Liver (tissue), 9 donors: Measurements from ENCODE around the gene MISP3. TPM values are rescaled to one million over a fixed set of nuclear protein-coding genes. Genes with fewer than 3 reads are reported as not detected.

Experiments
- DNase-seq: peaks from one replicate; pipeline ENCODE4 v3.0.0-alpha.2; 2017; ENCODE audit warnings: low spot score
- H3K27ac ChIP-seq, 2 donors: one replicate each; pipeline ENCODE4 v1.7.0; 2013; ENCODE audit warnings: inconsistent platforms in 2 of 2, low read length in 2 of 2, control low read depth in 1 of 2, low read depth in 1 of 2, mild to moderate bottlenecking in 1 of 2
- H3K27me3 ChIP-seq, 4 donors: one replicate each; pipeline versions ENCODE4 v1.6.1 to v1.7.0; 2013; ENCODE audit warnings: low read length in 3 of 4, inconsistent platforms in 1 of 4, mild to moderate bottlenecking in 1 of 4, moderate library complexity in 1 of 4; ENCODE audit not compliant: control insufficient read depth in 4 of 4, insufficient read depth in 4 of 4
- H3K36me3 ChIP-seq, 4 donors: one replicate each; pipeline versions ENCODE4 v1.6.1 to v1.7.0; 2013; ENCODE audit warnings: low read length in 3 of 4, mild to moderate bottlenecking in 3 of 4, low read depth in 1 of 4, moderate library complexity in 1 of 4; ENCODE audit not compliant: control insufficient read depth in 4 of 4, insufficient read depth in 3 of 4
- H3K4me1 ChIP-seq, 4 donors: one replicate each; pipeline versions ENCODE4 v1.6.1 to v1.7.0; 2013; ENCODE audit warnings: low read length in 3 of 4, mild to moderate bottlenecking in 3 of 4, moderate library complexity in 1 of 4; ENCODE audit not compliant: control insufficient read depth in 4 of 4, insufficient read depth in 4 of 4
- H3K4me3 ChIP-seq, 3 donors: one replicate each; pipeline versions ENCODE4 v1.6.1 to v1.7.0; 2013; ENCODE audit warnings: low read length in 3 of 3, control low read depth in 1 of 3, low read depth in 1 of 3, mild to moderate bottlenecking in 1 of 3
- H3K9ac ChIP-seq, 2 donors: one replicate each; pipeline ENCODE4 v1.7.0; 2013; ENCODE audit warnings: low read length in 2 of 2, mild to moderate bottlenecking in 2 of 2, moderate library complexity in 2 of 2, control low read depth in 1 of 2, low read depth in 1 of 2
- H3K9me3 ChIP-seq, 4 donors: one replicate each; pipeline versions ENCODE4 v1.6.1 to v1.7.0; 2013; ENCODE audit warnings: low read length in 3 of 4; ENCODE audit not compliant: control insufficient read depth in 4 of 4
- ATF3 ChIP-seq: IDR thresholded peaks from 2 replicates; pipeline ENCODE4 v1.6.1; 2016; ENCODE audit warnings: antibody characterized with exemption
- CTCF ChIP-seq: fragments of 150-350 bp; IDR thresholded peaks from 2 replicates; pipeline ENCODE4 v1.5.1; 2017; ENCODE audit warnings: improper control_type of control experiment, low read depth, low read length; ENCODE audit not compliant: missing input control
- EGR1 ChIP-seq, 2 donors: IDR thresholded peaks; 2 replicates each; pipeline ENCODE4 v1.6.1; 2016 to 2018; ENCODE audit warnings: antibody characterized with exemption in 2 of 2, low read depth in 2 of 2
- FOXA1 ChIP-seq: IDR thresholded peaks from 2 replicates; pipeline ENCODE4 v1.6.1; 2016; ENCODE audit warnings: antibody characterized with exemption
- FOXA2 ChIP-seq: IDR thresholded peaks from 2 replicates; pipeline ENCODE4 v1.6.1; 2016; ENCODE audit warnings: antibody characterized with exemption
- GABPA ChIP-seq, 2 donors: IDR thresholded peaks in 1 of 2; conservative IDR thresholded peaks in 1 of 2; 2 replicates each; pipeline ENCODE4 v1.6.1; 2016; ENCODE audit warnings: antibody characterized with exemption in 2 of 2, mild to moderate bottlenecking in 1 of 2, moderate library complexity in 1 of 2
- HNF4A ChIP-seq, 2 donors: conservative IDR thresholded peaks; 2 replicates each; pipeline ENCODE4 v1.6.1; 2016; ENCODE audit warnings: antibody characterized with exemption in 2 of 2, mild to moderate bottlenecking in 2 of 2
- HNF4G ChIP-seq: IDR thresholded peaks from 2 replicates; pipeline ENCODE4 v1.6.1; 2016; ENCODE audit warnings: antibody characterized with exemption
- JUND ChIP-seq, 2 donors: IDR thresholded peaks; 2 replicates each; pipeline ENCODE4 v1.6.1; 2016; ENCODE audit warnings: antibody characterized with exemption in 2 of 2
- MAX ChIP-seq: IDR thresholded peaks from 2 replicates; pipeline ENCODE4 v1.6.1; 2016; ENCODE audit warnings: antibody characterized with exemption
- NR2F2 ChIP-seq: IDR thresholded peaks from 2 replicates; pipeline ENCODE4 v1.6.1; 2016; ENCODE audit warnings: antibody characterized with exemption
- RAD21 ChIP-seq, 2 donors: IDR thresholded peaks; 2 replicates each; pipeline ENCODE4 v1.6.1; 2016; ENCODE audit warnings: antibody characterized with exemption in 2 of 2, mild to moderate bottlenecking in 2 of 2
- REST ChIP-seq: IDR thresholded peaks from 2 replicates; pipeline ENCODE4 v1.6.1; 2016; ENCODE audit warnings: antibody characterized with exemption, mild to moderate bottlenecking
- RXRA ChIP-seq, 2 donors: IDR thresholded peaks; 2 replicates each; pipeline ENCODE4 v1.6.1; 2017 to 2018; ENCODE audit warnings: antibody characterized with exemption in 2 of 2, mild to moderate bottlenecking in 1 of 2
- SP1 ChIP-seq: IDR thresholded peaks from 2 replicates; pipeline ENCODE4 v1.6.1; 2018; ENCODE audit warnings: antibody characterized with exemption, mild to moderate bottlenecking
- TAF1 ChIP-seq: conservative IDR thresholded peaks from 2 replicates; pipeline ENCODE4 v1.6.1; 2016; ENCODE audit warnings: antibody characterized with exemption, mild to moderate bottlenecking
- YY1 ChIP-seq: IDR thresholded peaks from 2 replicates; pipeline ENCODE4 v1.6.1; 2016; ENCODE audit warnings: antibody characterized with exemption, mild to moderate bottlenecking
- ZBTB33 ChIP-seq: IDR thresholded peaks from 2 replicates; pipeline ENCODE4 v1.6.1; 2016; ENCODE audit warnings: antibody characterized with exemption
- WGBS: extraction: QIAGEN DNeasy Blood & Tissue Kit; methylation state at CpG from one replicate; pipeline ENCODE4 v1.1.7; 2013; 5-methylcytosine and 5-hydroxymethylcytosine counted together
- polyA plus RNA-seq, 2 donors: library from polyadenylated mRNA; stranded (reverse) in 1 of 2; unstranded in 1 of 2; fragments of 200-250 nt in 1 of 2; fragments of >200 nt in 1 of 2; fragmentation: Nextera tagmentation in 1 of 2; extraction: Ambion mirVana in 1 of 2; gene quantifications; one replicate each; pipeline versions ENCODE4 v1.2.1 to v1.2.3, GENCODE V29; 2013 to 2015
- total RNA-seq, 2 donors: library from RNA; depleted of rRNA; stranded (reverse); fragments of >200 nt; gene quantifications; one replicate each; pipeline ENCODE4 v1.2.3, GENCODE V29; 2014
- donor health status: healthy.
- donor health status: healthy.
- donor health status: healthy.
- donor health status: healthy.
- donor health status: healthy.

Gene MISP3
- total and polyA plus RNA-seq, 4 donors: 0.28 to 3.9 (median 2.8) TPM

GRCh38 chr19:14091813-14092462 is 19.4 kb downstream of the MISP3 start:
- Histone ChIP-seq H3K36me3 (peaks cover 0 to 7% (median 4%) of the 10 kb centered on the region in 4 donors), H3K27ac (peak overlapping the region; percentile 95 to 96), H3K27me3 (no peaks in the 10 kb centered on the region), H3K9me3 (peaks cover 0 to 5% (median 3%) of the 10 kb centered on the region in 4 donors), H3K9ac (peak overlapping the region in 1 of 2 donors; percentile 97), H3K4me3 (peak overlapping the region in 2 of 3 donors; percentile 89 to 93), H3K4me1 (peaks cover 1 to 12% (median 8%) of the 10 kb centered on the region in 4 donors)
- 35% methylated on average over 15 of the region's 15 CpGs for WGBS
- peak; percentile 50 for DNase-seq
- TF ChIP-seq FOXA2 (no peak), RXRA (IDR thresholded peaks at IDR 0.05) (no peak), REST (no peak), ATF3 (no peak), HNF4A (conservative IDR thresholded peaks at IDR 0.05) (no peak), JUND (IDR thresholded peaks at IDR 0.05) (no peak), EGR1 (IDR thresholded peaks at IDR 0.05; ENCODE audit: low read depth in 2 of 2) (no peak), FOXA1 (no peak), GABPA (IDR thresholded peaks at IDR 0.05 in 1 of 2, conservative IDR thresholded peaks at IDR 0.05 in 1 of 2) (no peak)

- 98% methylated on average over 9 of the region's 9 CpGs for whole genome bisulfite sequencing
These were observed 20.7 kb downstream of the MISP3 start for GRCh38 chr19:14093117-14093823.

More at GRCh38 chr19:14093117-14093823, 20.7 kb downstream of the MISP3 start:
- no peak overlapping the region for H3K4me3 ChIP-seq
- DNase-seq: no peak
- H3K27ac ChIP-seq: peak overlapping the region in 1 of 2 donors; percentile 12
- TF ChIP-seq MAX (no peak), EGR1 (IDR thresholded peaks at IDR 0.05; ENCODE audit: low read depth in 2 of 2) (no peak), FOXA2 (no peak), YY1 (no peak), RXRA (IDR thresholded peaks at IDR 0.05) (no peak), ZBTB33 (no peak), RAD21 (IDR thresholded peaks at IDR 0.05) (no peak), HNF4G (no peak), FOXA1 (no peak), CTCF (no peak), HNF4A (conservative IDR thresholded peaks at IDR 0.05) (no peak), SP1 (no peak), REST (no peak), GABPA (IDR thresholded peaks at IDR 0.05 in 1 of 2, conservative IDR thresholded peaks at IDR 0.05 in 1 of 2) (no peak), ATF3 (no peak), TAF1 (no peak), NR2F2 (no peak), JUND (IDR thresholded peaks at IDR 0.05) (no peak)
- H3K4me1 ChIP-seq: peaks cover 1 to 12% (median 8%) of the 10 kb centered on the region in 4 donors
- H3K9me3 ChIP-seq: peaks cover 0 to 5% (median 3%) of the 10 kb centered on the region in 4 donors
- peaks cover 4 to 19% (median 6%) of the 10 kb centered on the region in 4 donors for H3K36me3 ChIP-seq
- no peaks in the 10 kb centered on the region for H3K27me3 ChIP-seq
- no peak overlapping the region for H3K9ac ChIP-seq
